HEK293T (cell line): ENCODE results near the gene CLEC3B.

Source experiments
- CTBP1 ChIP-seq: fragments of 450-650 bp; IDR thresholded peaks from 2 replicates; pipeline ENCODE4 v1.6.1; 2016; ENCODE audit warnings: borderline replicate concordance
- ELF4 ChIP-seq: fragments of 450-650 bp; IDR thresholded peaks from 2 replicates; pipeline ENCODE4 v1.6.1; 2017; ENCODE audit warnings: antibody characterized with exemption
- FOXA1 ChIP-seq: fragments of 450-650 bp; IDR thresholded peaks from 2 replicates; pipeline ENCODE4 v1.6.1; 2016; ENCODE audit warnings: mild to moderate bottlenecking
- FOXM1 ChIP-seq: fragments of 450-650 bp; IDR thresholded peaks from 2 replicates; pipeline ENCODE4 v1.6.1; 2017; ENCODE audit warnings: mild to moderate bottlenecking, borderline replicate concordance
- HDGF ChIP-seq: fragments of 450-650 bp; IDR thresholded peaks from 2 replicates; pipeline ENCODE4 v1.6.1; 2017; ENCODE audit warnings: antibody characterized with exemption, borderline replicate concordance
- NFRKB ChIP-seq: fragments of 450-650 bp; IDR thresholded peaks from 2 replicates; pipeline ENCODE4 v1.6.1; 2016; ENCODE audit warnings: mild to moderate bottlenecking, moderate library complexity
- PKNOX1 ChIP-seq: fragments of 450-650 bp; IDR thresholded peaks from 2 replicates; pipeline ENCODE4 v1.6.1; 2016
- SUZ12 ChIP-seq: fragments of 450-650 bp; IDR thresholded peaks from 2 replicates; pipeline ENCODE4 v1.6.1; 2016; ENCODE audit warnings: mild to moderate bottlenecking
- TARDBP ChIP-seq: fragments of 450-650 bp; IDR thresholded peaks from 2 replicates; pipeline ENCODE4 v1.6.1; 2016
- ZNF384 ChIP-seq: fragments of 450-650 bp; IDR thresholded peaks from 2 replicates; pipeline ENCODE4 v1.6.1; 2016

- TF ChIP-seq FOXM1 (no peak), FOXA1 (no peak), ZNF384 (no peak), TARDBP (no peak), SUZ12 (no peak), PKNOX1 (no peak), HDGF (no peak), ELF4 (no peak), NFRKB (no peak), CTBP1 (no peak)
These were observed 33.0 kb downstream of the CLEC3B start for GRCh38 chr3:45059132-45059531.
